IPS-15b (cell line): ENCODE results near the gene SLC35E2B.
"Not testable (repeated sequence)": the region's sequence is repeated elsewhere in the genome, so short reads cannot be mapped to it uniquely, and the experiment has no call there.

Experiments
- H3K27me3 ChIP-seq: one replicate; pipeline ENCODE4 v1.6.1; 2013; ENCODE audit warnings: low read length; ENCODE audit not compliant: control insufficient read depth, insufficient read depth
- H3K36me3 ChIP-seq: one replicate; pipeline ENCODE4 v1.6.1; 2013; ENCODE audit warnings: low read length; ENCODE audit not compliant: control insufficient read depth, insufficient read depth
- H3K4me1 ChIP-seq: one replicate; pipeline ENCODE4 v1.6.1; 2013; ENCODE audit warnings: mild to moderate bottlenecking, low read length; ENCODE audit not compliant: control insufficient read depth, insufficient read depth
- H3K4me3 ChIP-seq: one replicate; pipeline ENCODE4 v1.5.1; 2013; ENCODE audit warnings: low read depth, low read length
- H3K9ac ChIP-seq: one replicate; pipeline ENCODE4 v1.6.1; 2013; ENCODE audit warnings: low read depth, mild to moderate bottlenecking, low read length
- H3K9me3 ChIP-seq: one replicate; pipeline ENCODE4 v1.6.1; 2013; ENCODE audit warnings: mild to moderate bottlenecking, low read length; ENCODE audit not compliant: control insufficient read depth, insufficient read depth

The SLC35E2B gene

GRCh38 chr1:1640081-1640480 is 52.5 kb downstream of the SLC35E2B start:
- not testable (repeated sequence) for H3K27me3 ChIP-seq, H3K9ac ChIP-seq, H3K4me3 ChIP-seq, H3K4me1 ChIP-seq, H3K9me3 ChIP-seq
- peaks cover 11% of the 10 kb centered on the region for H3K36me3 ChIP-seq

GRCh38 chr1:1639368-1639767 is 53.2 kb downstream of the SLC35E2B start:
- H3K9me3 ChIP-seq, H3K4me1 ChIP-seq, H3K9ac ChIP-seq, H3K4me3 ChIP-seq, H3K27me3 ChIP-seq: not testable (repeated sequence)
- H3K36me3 ChIP-seq: peaks cover 11% of the 10 kb centered on the region

GRCh38 chr1:1638528-1638927 is 54.1 kb downstream of the SLC35E2B start:
- not testable (repeated sequence) for H3K4me3 ChIP-seq

GRCh38 chr1:1637479-1637875 is 55.1 kb downstream of the SLC35E2B start:
- not testable (repeated sequence) for H3K27me3 ChIP-seq

More at GRCh38 chr1:1638528-1638927, 54.1 kb downstream of the SLC35E2B start:
- H3K36me3 ChIP-seq: peaks cover 11% of the 10 kb centered on the region
- H3K27me3 ChIP-seq, H3K4me1 ChIP-seq, H3K9ac ChIP-seq, H3K9me3 ChIP-seq: not testable (repeated sequence)

GRCh38 chr1:1636621-1637478 is 55.7 kb downstream of the SLC35E2B start:
- not testable (repeated sequence) for H3K9me3 ChIP-seq, H3K4me1 ChIP-seq, H3K4me3 ChIP-seq, H3K27me3 ChIP-seq, H3K9ac ChIP-seq
- H3K36me3 ChIP-seq: peaks cover 11% of the 10 kb centered on the region

More at GRCh38 chr1:1637479-1637875, 55.1 kb downstream of the SLC35E2B start:
- not testable (repeated sequence) for H3K9ac ChIP-seq, H3K4me3 ChIP-seq, H3K9me3 ChIP-seq, H3K4me1 ChIP-seq
- peaks cover 11% of the 10 kb centered on the region for H3K36me3 ChIP-seq

GRCh38 chr1:1634613-1635012 is 58.0 kb downstream of the SLC35E2B start:
- not testable (repeated sequence) for H3K4me1 ChIP-seq, H3K9ac ChIP-seq, H3K9me3 ChIP-seq, H3K4me3 ChIP-seq, H3K27me3 ChIP-seq
- peaks cover 10% of the 10 kb centered on the region for H3K36me3 ChIP-seq

- not testable (repeated sequence) for H3K9me3 ChIP-seq, H3K4me1 ChIP-seq, H3K9ac ChIP-seq, H3K27me3 ChIP-seq, H3K36me3 ChIP-seq, H3K4me3 ChIP-seq
Observed at GRCh38 chr1:1633409-1633808, 59.2 kb downstream of the SLC35E2B start.

GRCh38 chr1:1631782-1632420 is 60.7 kb downstream of the SLC35E2B start, which contains the start of gene MMP23B:
Gene MMP23B (plus strand): TSS chr1:1632173. CDS start chr1:1632219, 46 bp downstream.
- Histone ChIP-seq H3K4me3 (peak within 1 kb of the TSS; percentile 49), H3K9ac (no peak within 1 kb of the TSS), H3K4me1 (no peaks in the 10 kb centered on the region), H3K36me3 (peaks cover 3% of the 10 kb centered on the region), H3K27me3 (peaks cover 3% of the 10 kb centered on the region), H3K9me3 (no peaks in the 10 kb centered on the region)

GRCh38 chr1:1630965-1631781 is 61.4 kb downstream of the SLC35E2B start:
- peaks cover 3% of the 10 kb centered on the region for H3K27me3 ChIP-seq
- H3K9me3 ChIP-seq: no peaks in the 10 kb centered on the region
- H3K36me3 ChIP-seq: peaks cover 2% of the 10 kb centered on the region
- no peaks in the 10 kb centered on the region for H3K4me1 ChIP-seq
- H3K4me3 ChIP-seq: peak overlapping the region; percentile 49
- H3K9ac ChIP-seq: no peak overlapping the region

- Histone ChIP-seq H3K4me1 (no peaks in the 10 kb centered on the region), H3K4me3 (no peak overlapping the region), H3K9me3 (no peaks in the 10 kb centered on the region), H3K27me3 (peaks cover 3% of the 10 kb centered on the region), H3K36me3 (peaks cover 2% of the 10 kb centered on the region), H3K9ac (no peak overlapping the region)
Observed at GRCh38 chr1:1630191-1630964, 62.2 kb downstream of the SLC35E2B start.
